ENCODE data around the gene PLA2G7. TPM values are rescaled to one million over a fixed set of nuclear protein-coding genes. Genes with fewer than 3 reads are reported as not detected.
"Not testable (repeated sequence)": the region's sequence is repeated elsewhere in the genome, so short reads cannot be mapped to it uniquely, and the experiment has no call there.

The PLA2G7 gene
- total RNA-seq, 2 experiments from 2014 or later = not detected

DNA sequence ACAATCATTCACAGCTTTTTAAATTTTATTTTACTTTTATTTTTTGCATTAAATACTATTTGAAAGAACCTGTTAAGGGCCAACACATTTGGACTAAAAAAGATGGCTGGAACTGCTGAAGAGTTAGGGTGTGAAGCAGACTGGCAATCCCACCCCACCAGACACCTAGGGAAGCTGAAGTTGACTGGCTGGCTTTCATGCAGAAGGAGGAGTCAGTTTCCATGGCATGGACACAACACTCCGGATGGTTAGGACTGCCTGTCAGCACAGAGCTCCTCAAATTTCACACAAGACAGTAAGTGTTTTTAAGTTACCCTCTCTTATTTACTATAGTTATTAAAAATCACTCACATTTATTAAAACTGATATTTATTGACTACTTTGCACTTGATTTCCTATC is 11.5 kb upstream of the PLA2G7 start, which contains the start of gene ANKRD66:
ANKRD66 (plus strand) TSS at position 238 of the 400 bp plus-strand sequence. CDS start 5,016 bp downstream, outside the sequence.
- H3K36me3 ChIP-seq (ENCODE audit: insufficient read depth, low read length) = no peaks in the 10 kb centered on the region
- no TSS peak for BruUV-seq (replicated peaks)
- CTCF ChIA-PET (ENCODE audit: unreplicated experiment) = no interaction called here

DNA sequence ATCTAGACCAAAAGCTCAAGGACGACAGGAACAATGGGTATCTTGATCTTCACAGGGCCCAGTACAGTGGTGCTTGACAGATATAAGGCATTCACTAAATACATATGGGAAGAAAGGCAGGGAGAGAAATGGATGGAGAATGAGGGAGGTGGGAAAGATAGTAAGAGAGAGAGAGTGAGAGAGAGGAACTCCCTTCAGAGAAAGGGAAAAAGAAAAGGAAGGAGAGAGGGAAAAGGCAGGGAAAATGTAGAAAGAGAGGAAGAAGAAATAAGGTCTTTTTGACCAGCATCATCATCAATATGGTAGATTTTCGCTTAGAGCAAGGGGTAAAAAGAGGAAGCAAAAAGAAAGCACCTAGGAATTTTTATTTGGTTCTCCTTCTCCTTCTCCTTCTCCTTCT is 10.8 kb upstream of the PLA2G7 start:
- H3K4me1 ChIP-seq (ENCODE audit: insufficient read depth, low read length, poor library complexity, severe bottlenecking) = no peaks in the 10 kb centered on the region
- no peaks in the 10 kb centered on the region for H3K36me3 ChIP-seq (ENCODE audit: insufficient read depth, low read length)
- H3K4me3 ChIP-seq (ENCODE audit: low read depth, low read length, poor library complexity, severe bottlenecking) = no peak overlapping the region
- no TSS peak for BruUV-seq (replicated peaks)
- H2AFZ ChIP-seq (ENCODE audit: low read length) = no peak overlapping the region
- DNase-seq (ENCODE audit: low spot score) = no peak
- no peak overlapping the region for H3K4me2 ChIP-seq (ENCODE audit: low read length)
- intact Hi-C loops (cut with micrococcal nuclease; ENCODE audit: unreplicated experiment) = no loop called here
- ChIA-PET CTCF (ENCODE audit: unreplicated experiment) (no interaction called here), POLR2A (interaction anchor here (0.6 to 0.7 kb wide), 2 partner anchors 124 to 565 kb away, joined by 3 to 6 read pairs; no protein-coding TSS in a partner anchor)
- H3K9me2 ChIP-seq (ENCODE audit: insufficient read depth, low read length) = no peaks in the 10 kb centered on the region
- no peak for TF ChIP-seq EZH2phosphoT487 (IDR thresholded peaks at IDR 0.05; ENCODE audit: borderline replicate concordance, low read depth, low read length)
- TF ChIP-seq, protein P1, sequence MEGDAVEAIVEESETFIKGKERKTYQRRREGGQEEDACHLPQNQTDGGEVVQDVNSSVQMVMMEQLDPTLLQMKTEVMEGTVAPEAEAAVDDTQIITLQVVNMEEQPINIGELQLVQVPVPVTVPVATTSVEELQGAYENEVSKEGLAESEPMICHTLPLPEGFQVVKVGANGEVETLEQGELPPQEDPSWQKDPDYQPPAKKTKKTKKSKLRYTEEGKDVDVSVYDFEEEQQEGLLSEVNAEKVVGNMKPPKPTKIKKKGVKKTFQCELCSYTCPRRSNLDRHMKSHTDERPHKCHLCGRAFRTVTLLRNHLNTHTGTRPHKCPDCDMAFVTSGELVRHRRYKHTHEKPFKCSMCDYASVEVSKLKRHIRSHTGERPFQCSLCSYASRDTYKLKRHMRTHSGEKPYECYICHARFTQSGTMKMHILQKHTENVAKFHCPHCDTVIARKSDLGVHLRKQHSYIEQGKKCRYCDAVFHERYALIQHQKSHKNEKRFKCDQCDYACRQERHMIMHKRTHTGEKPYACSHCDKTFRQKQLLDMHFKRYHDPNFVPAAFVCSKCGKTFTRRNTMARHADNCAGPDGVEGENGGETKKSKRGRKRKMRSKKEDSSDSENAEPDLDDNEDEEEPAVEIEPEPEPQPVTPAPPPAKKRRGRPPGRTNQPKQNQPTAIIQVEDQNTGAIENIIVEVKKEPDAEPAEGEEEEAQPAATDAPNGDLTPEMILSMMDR (conservative IDR thresholded peaks at IDR 0.05; ENCODE audit: low read length) = no peak
- H3K79me2 ChIP-seq (ENCODE audit: insufficient read depth, low read depth, low read length) = no peaks in the 10 kb centered on the region
- no peaks in the 10 kb centered on the region for H3K9me3 ChIP-seq (ENCODE audit: low read length)
- no peaks in the 10 kb centered on the region for H4K20me1 ChIP-seq (ENCODE audit: insufficient read depth, low read length)
- no peak overlapping the region for H3K27ac ChIP-seq (ENCODE audit: low read depth, low read length, poor library complexity, severe bottlenecking)

More for the DNA sequence above, 11.5 kb upstream of the PLA2G7 start, which contains the start of gene ANKRD66:
- Histone ChIP-seq H3K9me2 (ENCODE audit: insufficient read depth, low read length) (no peaks in the 10 kb centered on the region), H3K4me3 (ENCODE audit: low read depth, low read length, poor library complexity, severe bottlenecking) (no peak within 1 kb of the TSS), H3K9me3 (ENCODE audit: low read length) (no peaks in the 10 kb centered on the region), H3K4me1 (ENCODE audit: insufficient read depth, low read length, poor library complexity, severe bottlenecking) (no peaks in the 10 kb centered on the region), H2AFZ (ENCODE audit: low read length) (no peak within 1 kb of the TSS), H3K4me2 (ENCODE audit: low read length) (no peak within 1 kb of the TSS), H4K20me1 (ENCODE audit: insufficient read depth, low read length) (no peaks in the 10 kb centered on the region), H3K27ac (ENCODE audit: low read depth, low read length, poor library complexity, severe bottlenecking) (no peak within 1 kb of the TSS), H3K79me2 (ENCODE audit: insufficient read depth, low read depth, low read length) (no peaks in the 10 kb centered on the region)
- POLR2A ChIA-PET = interaction anchor here (1.0 kb wide), 1 partner anchor 11 kb away, joined by 3 read pairs; the partner anchor contains the start of gene PLA2G7
- no peak for TF ChIP-seq EZH2phosphoT487 (IDR thresholded peaks at IDR 0.05; ENCODE audit: borderline replicate concordance, low read depth, low read length)
- TF ChIP-seq, protein P1 (conservative IDR thresholded peaks at IDR 0.05; ENCODE audit: low read length) = no peak
- DNase-seq (ENCODE audit: low spot score) = no peak
- intact Hi-C loops (cut with micrococcal nuclease; ENCODE audit: unreplicated experiment) = no loop called here

DNA sequence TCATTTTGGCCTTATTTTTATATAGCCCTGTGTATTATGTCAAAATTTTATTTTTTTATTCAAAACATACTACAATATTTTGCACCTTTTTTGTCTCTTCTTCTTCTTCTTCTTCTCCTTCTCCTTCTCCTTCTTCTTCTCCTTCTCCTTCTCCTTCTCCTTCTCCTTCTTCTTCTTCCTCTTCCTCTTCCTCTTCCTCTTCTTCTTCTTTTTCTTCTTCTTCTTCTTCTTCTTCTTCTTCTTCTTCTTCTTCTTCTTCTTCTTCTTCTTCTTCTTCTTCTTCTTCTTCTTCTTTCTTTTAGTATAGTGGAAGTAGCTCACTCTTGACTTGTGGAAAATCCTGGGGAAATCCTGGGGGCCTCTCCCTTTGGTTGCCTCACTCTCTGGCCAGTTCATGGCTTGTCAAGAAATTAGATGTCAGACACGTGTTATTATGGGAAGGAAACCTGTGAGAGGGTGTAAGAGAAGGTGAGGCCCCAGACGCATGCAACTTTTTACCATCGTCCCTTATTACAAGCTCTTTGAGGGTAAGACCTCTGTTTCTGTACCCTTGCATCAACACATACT is 9.1 kb upstream of the PLA2G7 start:
- H2AFZ ChIP-seq (ENCODE audit: low read length); H3K9me3 ChIP-seq (ENCODE audit: low read length); H3K36me3 ChIP-seq (ENCODE audit: insufficient read depth, low read length); DNase-seq (ENCODE audit: low spot score); intact Hi-C loops (cut with micrococcal nuclease; ENCODE audit: unreplicated experiment); H3K9me2 ChIP-seq (ENCODE audit: insufficient read depth, low read length); H3K79me2 ChIP-seq (ENCODE audit: insufficient read depth, low read depth, low read length); POLR2A ChIA-PET; H3K4me2 ChIP-seq (ENCODE audit: low read length); BruUV-seq (replicated peaks); H3K4me1 ChIP-seq (ENCODE audit: insufficient read depth, low read length, poor library complexity, severe bottlenecking); CTCF ChIA-PET (ENCODE audit: unreplicated experiment); H4K20me1 ChIP-seq (ENCODE audit: insufficient read depth, low read length); H3K27ac ChIP-seq (ENCODE audit: low read depth, low read length, poor library complexity, severe bottlenecking); H3K4me3 ChIP-seq (ENCODE audit: low read depth, low read length, poor library complexity, severe bottlenecking): not testable (repeated sequence)

Data from OCI-LY7 (cell line).